ENCODE measurements around the gene INPP5D.

DNA sequence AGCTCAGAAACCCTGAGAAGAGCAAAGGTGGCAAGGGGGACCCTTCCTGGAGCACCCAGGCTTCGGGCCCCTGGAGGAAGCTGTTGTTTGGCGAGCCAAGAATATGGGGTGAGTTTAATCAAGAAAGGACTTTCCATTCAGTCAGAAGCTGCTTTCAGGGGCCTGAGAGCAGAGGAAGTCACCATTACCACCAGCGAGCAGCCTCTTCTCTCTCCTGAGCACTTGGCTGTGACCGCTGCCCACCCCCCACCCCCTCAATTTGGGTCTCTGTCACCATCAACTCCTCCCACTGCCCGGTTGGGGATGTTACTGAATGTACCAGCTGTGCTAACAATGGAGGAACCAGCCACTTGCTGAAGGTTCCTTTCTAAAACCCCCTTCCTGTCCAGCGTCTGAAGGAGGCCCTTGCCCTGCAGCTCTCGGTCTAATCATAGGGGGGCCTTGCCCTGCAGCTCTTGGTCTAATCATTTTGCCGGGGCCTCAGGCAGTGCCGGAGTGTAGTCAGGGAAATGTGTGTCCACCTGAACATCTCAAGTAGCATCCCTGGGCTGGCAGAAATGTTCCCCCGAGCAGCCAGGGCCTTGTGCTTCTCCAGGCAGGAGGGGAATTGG lies 943 bp downstream of the INPP5D start:
- TF ChIP-seq, protein P1, sequence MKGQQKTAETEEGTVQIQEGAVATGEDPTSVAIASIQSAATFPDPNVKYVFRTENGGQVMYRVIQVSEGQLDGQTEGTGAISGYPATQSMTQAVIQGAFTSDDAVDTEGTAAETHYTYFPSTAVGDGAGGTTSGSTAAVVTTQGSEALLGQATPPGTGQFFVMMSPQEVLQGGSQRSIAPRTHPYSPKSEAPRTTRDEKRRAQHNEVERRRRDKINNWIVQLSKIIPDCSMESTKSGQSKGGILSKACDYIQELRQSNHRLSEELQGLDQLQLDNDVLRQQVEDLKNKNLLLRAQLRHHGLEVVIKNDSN (IDR thresholded peaks at IDR 0.05): no peak
- TF ChIP-seq RAD21 (IDR thresholded peaks at IDR 0.05; ENCODE audit: low read depth) (no peak), EP300 (IDR thresholded peaks at IDR 0.05; ENCODE audit: borderline replicate concordance) (no peak), TAF1 (IDR thresholded peaks at IDR 0.05; ENCODE audit: low read depth) (no peak), CEBPB (IDR thresholded peaks at IDR 0.05) (no peak), TCF12 (IDR thresholded peaks at IDR 0.05; ENCODE audit: low read depth) (no peak)
- TF ChIP-seq, protein P2, sequence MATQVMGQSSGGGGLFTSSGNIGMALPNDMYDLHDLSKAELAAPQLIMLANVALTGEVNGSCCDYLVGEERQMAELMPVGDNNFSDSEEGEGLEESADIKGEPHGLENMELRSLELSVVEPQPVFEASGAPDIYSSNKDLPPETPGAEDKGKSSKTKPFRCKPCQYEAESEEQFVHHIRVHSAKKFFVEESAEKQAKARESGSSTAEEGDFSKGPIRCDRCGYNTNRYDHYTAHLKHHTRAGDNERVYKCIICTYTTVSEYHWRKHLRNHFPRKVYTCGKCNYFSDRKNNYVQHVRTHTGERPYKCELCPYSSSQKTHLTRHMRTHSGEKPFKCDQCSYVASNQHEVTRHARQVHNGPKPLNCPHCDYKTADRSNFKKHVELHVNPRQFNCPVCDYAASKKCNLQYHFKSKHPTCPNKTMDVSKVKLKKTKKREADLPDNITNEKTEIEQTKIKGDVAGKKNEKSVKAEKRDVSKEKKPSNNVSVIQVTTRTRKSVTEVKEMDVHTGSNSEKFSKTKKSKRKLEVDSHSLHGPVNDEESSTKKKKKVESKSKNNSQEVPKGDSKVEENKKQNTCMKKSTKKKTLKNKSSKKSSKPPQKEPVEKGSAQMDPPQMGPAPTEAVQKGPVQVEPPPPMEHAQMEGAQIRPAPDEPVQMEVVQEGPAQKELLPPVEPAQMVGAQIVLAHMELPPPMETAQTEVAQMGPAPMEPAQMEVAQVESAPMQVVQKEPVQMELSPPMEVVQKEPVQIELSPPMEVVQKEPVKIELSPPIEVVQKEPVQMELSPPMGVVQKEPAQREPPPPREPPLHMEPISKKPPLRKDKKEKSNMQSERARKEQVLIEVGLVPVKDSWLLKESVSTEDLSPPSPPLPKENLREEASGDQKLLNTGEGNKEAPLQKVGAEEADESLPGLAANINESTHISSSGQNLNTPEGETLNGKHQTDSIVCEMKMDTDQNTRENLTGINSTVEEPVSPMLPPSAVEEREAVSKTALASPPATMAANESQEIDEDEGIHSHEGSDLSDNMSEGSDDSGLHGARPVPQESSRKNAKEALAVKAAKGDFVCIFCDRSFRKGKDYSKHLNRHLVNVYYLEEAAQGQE (IDR thresholded peaks at IDR 0.05; ENCODE audit: low read depth): no peak
